GM08714 (cell line): ENCODE measurements around the gene ATP6V1B1.

ENCODE experiments used
- H3K4me3 ChIP-seq: fragments of 200-500 bp; sonication (Bioruptor generic); 2 replicates; pipeline ENCODE4 v1.5.1; 2014; ENCODE audit warnings: mild to moderate bottlenecking, low read length, inconsistent platforms
- ZNF274 ChIP-seq: IDR thresholded peaks from 2 replicates; pipeline ENCODE4 v1.6.1; 2012; ENCODE audit warnings: mild to moderate bottlenecking, low read depth, low read length

ATP6V1B1 gene

GRCh38 chr2:70895998-70896764, 39.5 kb upstream of the ATP6V1B1 start:
- TF ChIP-seq ZNF274: no peak
- H3K4me3 ChIP-seq: no peak overlapping the region

GRCh38 chr2:70896765-70897202, 38.9 kb upstream of the ATP6V1B1 start:
- no peak overlapping the region for H3K4me3 ChIP-seq
- TF ChIP-seq ZNF274: no peak

- TF ChIP-seq ZNF274: no peak
- H3K4me3 ChIP-seq: no peak overlapping the region
Measured at GRCh38 chr2:70897203-70897976, 38.3 kb upstream of the ATP6V1B1 start.

- H3K4me3 ChIP-seq: no peak overlapping the region
- no peak for TF ChIP-seq ZNF274
Measured at GRCh38 chr2:70897977-70898226, 37.8 kb upstream of the ATP6V1B1 start.

GRCh38 chr2:70898363-70899240, 37.1 kb upstream of the ATP6V1B1 start:
- H3K4me3 ChIP-seq: no peak overlapping the region
- TF ChIP-seq ZNF274: no peak

- no peak overlapping the region; the same call in 1 of the 2 replicates for H3K4me3 ChIP-seq
- no peak for TF ChIP-seq ZNF274
Measured at GRCh38 chr2:70901227-70902066, 34.3 kb upstream of the ATP6V1B1 start.

- TF ChIP-seq ZNF274: no peak
- H3K4me3 ChIP-seq: no peak overlapping the region
Measured at GRCh38 chr2:70902067-70902442, 33.6 kb upstream of the ATP6V1B1 start.

GRCh38 chr2:70902579-70902978, 33.1 kb upstream of the ATP6V1B1 start:
- no peak for TF ChIP-seq ZNF274
- H3K4me3 ChIP-seq: no peak overlapping the region

GRCh38 chr2:70903171-70903570, 32.5 kb upstream of the ATP6V1B1 start:
- H3K4me3 ChIP-seq: no peak overlapping the region
- no peak for TF ChIP-seq ZNF274

GRCh38 chr2:70903641-70904340, 31.9 kb upstream of the ATP6V1B1 start:
- TF ChIP-seq ZNF274: no peak
- no peak overlapping the region for H3K4me3 ChIP-seq

- H3K4me3 ChIP-seq: no peak overlapping the region
Measured at GRCh38 chr2:70904371-70905216, 31.1 kb upstream of the ATP6V1B1 start.

More at GRCh38 chr2:70904371-70905216, 31.1 kb upstream of the ATP6V1B1 start:
- no peak for TF ChIP-seq ZNF274
